SK-N-SH treated with all-trans-retinoic acid at 6 μM for 48 hours (cell line): ENCODE results near the gene ACOD1.
"Not testable (repeated sequence)": the region's sequence is repeated elsewhere in the genome, so short reads cannot be mapped to it uniquely, and the experiment has no call there.

ENCODE experiments used
- ATAC-seq: fragments of 200-7000 bp; cut with Tn5 transposase; 3 replicates; pipeline ENCODE4 v1.9.1; 2020; ENCODE audit warnings: mild to moderate bottlenecking, moderate library complexity
- ARNTL ChIP-seq: fragments of 450-650 bp; formaldehyde crosslinking; IDR thresholded peaks from 2 replicates; pipeline ENCODE4 v1.5.0; 2020; ENCODE audit warnings: low read depth, mild to moderate bottlenecking, moderate library complexity, borderline replicate concordance
- BACH2 ChIP-seq: fragments of 250-450 bp; sonication (Bioruptor Pico); IDR thresholded peaks from 2 replicates; pipeline ENCODE4 v1.9.0; 2021; ENCODE audit warnings: mild to moderate bottlenecking, borderline replicate concordance
- CREB5 ChIP-seq: fragments of 250-450 bp; sonication (Bioruptor Pico); IDR thresholded peaks from 2 replicates; pipeline ENCODE4 v1.5.1; 2020; ENCODE audit warnings: low read depth, mild to moderate bottlenecking, moderate library complexity
- CSDC2 ChIP-seq: fragments of 250-450 bp; sonication (Bioruptor Pico); IDR thresholded peaks from 2 replicates; pipeline ENCODE4 v1.5.0; 2020; ENCODE audit warnings: mild to moderate bottlenecking, moderate library complexity
- ESRRG ChIP-seq: fragments of 250-450 bp; sonication (Bioruptor Pico); IDR thresholded peaks from 2 replicates; pipeline ENCODE4 v1.6.1; 2021; ENCODE audit warnings: mild to moderate bottlenecking
- GLIS3 ChIP-seq: fragments of 250-450 bp; sonication (Bioruptor Pico); IDR thresholded peaks from 2 replicates; pipeline ENCODE4 v1.5.0; 2020; ENCODE audit warnings: mild to moderate bottlenecking, moderate library complexity
- ISL1 ChIP-seq: fragments of 250-450 bp; sonication (Bioruptor Pico); IDR thresholded peaks from 2 replicates; pipeline ENCODE4 v2.1.2; 2022; ENCODE audit warnings: mild to moderate bottlenecking, moderate library complexity
- OSR1 ChIP-seq: fragments of 250-450 bp; sonication (Bioruptor Pico); IDR thresholded peaks from 2 replicates; pipeline ENCODE4 v1.8.0; 2022; ENCODE audit warnings: moderate library complexity, mild to moderate bottlenecking, inconsistent platforms
- PATZ1 ChIP-seq: fragments of 250-450 bp; sonication (Bioruptor Pico); IDR thresholded peaks from 2 replicates; pipeline ENCODE4 v1.8.0; 2020; ENCODE audit warnings: mild to moderate bottlenecking, moderate library complexity, borderline replicate concordance
- POU6F1 ChIP-seq: fragments of 250-450 bp; sonication (Bioruptor Pico); IDR thresholded peaks from 2 replicates; pipeline ENCODE4 v1.8.0; 2021; ENCODE audit warnings: low read depth, mild to moderate bottlenecking, moderate library complexity, borderline replicate concordance
- PPARA ChIP-seq: fragments of 250-450 bp; sonication (Bioruptor Pico); IDR thresholded peaks from 2 replicates; pipeline ENCODE4 v1.5.0; 2020; ENCODE audit warnings: mild to moderate bottlenecking, borderline replicate concordance
- TCF4 ChIP-seq: fragments of 250-450 bp; sonication (Bioruptor Pico); IDR thresholded peaks from 2 replicates; pipeline ENCODE4 v1.8.0; 2021; ENCODE audit warnings: mild to moderate bottlenecking, moderate library complexity, borderline replicate concordance
- TOX ChIP-seq: fragments of 250-450 bp; sonication (Bioruptor Pico); IDR thresholded peaks from 2 replicates; pipeline ENCODE4 v1.8.0; 2021; ENCODE audit warnings: mild to moderate bottlenecking, moderate library complexity, borderline replicate concordance
- TSHZ2 ChIP-seq: fragments of 250-450 bp; sonication (Bioruptor Pico); IDR thresholded peaks from 2 replicates; pipeline ENCODE4 v1.5.0; 2020; ENCODE audit warnings: mild to moderate bottlenecking, moderate library complexity
- ZC3H10 ChIP-seq: fragments of 250-450 bp; sonication (Bioruptor Pico); IDR thresholded peaks from 2 replicates; pipeline ENCODE4 v1.5.1; 2021; ENCODE audit warnings: mild to moderate bottlenecking, moderate library complexity
- ZFP30 ChIP-seq: fragments of 450-650 bp; formaldehyde crosslinking; IDR thresholded peaks from 2 replicates; pipeline ENCODE4 v1.5.0; 2022; ENCODE audit warnings: mild to moderate bottlenecking, moderate library complexity
- ZNF565 ChIP-seq: fragments of 450-650 bp; formaldehyde crosslinking; conservative IDR thresholded peaks from 2 replicates; pipeline ENCODE4 v1.5.0; 2020; ENCODE audit warnings: low read depth, mild to moderate bottlenecking, moderate library complexity
- ZNF70 ChIP-seq: fragments of 450-650 bp; formaldehyde crosslinking; IDR thresholded peaks from 2 replicates; pipeline ENCODE4 v1.5.0; 2020; ENCODE audit warnings: mild to moderate bottlenecking, moderate library complexity

ACOD1 gene

GRCh38 chr13:76913898-76914297, 34.4 kb upstream of the ACOD1 start:
- no peak for ATAC-seq
- no peak for TF ChIP-seq ZC3H10 (CRISPR knock-in tag)
- TF ChIP-seq, all 23 proteins: peak for 0

GRCh38 chr13:76917095-76917494, 31.2 kb upstream of the ACOD1 start:
- no peak for ATAC-seq
- TF ChIP-seq CREB5 (CRISPR knock-in tag) = no peak
- TF ChIP-seq PPARA (CRISPR knock-in tag) = no peak
- TF ChIP-seq ZNF565 = no peak
- no peak for TF ChIP-seq PATZ1
- TF ChIP-seq BACH2 = no peak
- no peak for TF ChIP-seq ARNTL (CRISPR knock-in tag)
- no peak for TF ChIP-seq GLIS3 (CRISPR knock-in tag)

- not testable (repeated sequence) for ATAC-seq
Measured at GRCh38 chr13:76917755-76918481, 30.4 kb upstream of the ACOD1 start.

- TF ChIP-seq TCF4 (no peak), OSR1 (no peak), CSDC2 (CRISPR knock-in tag) (no peak), CREB5 (CRISPR knock-in tag) (no peak), TSHZ2 (CRISPR knock-in tag) (no peak), TOX (CRISPR knock-in tag) (no peak), ZNF565 (no peak), ZC3H10 (CRISPR knock-in tag) (no peak)
- no peak for ATAC-seq
Measured at GRCh38 chr13:76921516-76921915, 26.8 kb upstream of the ACOD1 start.

- TF ChIP-seq ESRRG (CRISPR knock-in tag) = no peak
- TF ChIP-seq ZNF70 (CRISPR knock-in tag) = no peak
- TF ChIP-seq ZFP30 (CRISPR knock-in tag) = no peak
- TF ChIP-seq TSHZ2 (CRISPR knock-in tag) = no peak
- no peak for TF ChIP-seq ISL1 (CRISPR knock-in tag)
- no peak for TF ChIP-seq TOX (CRISPR knock-in tag)
- no peak for TF ChIP-seq PPARA (CRISPR knock-in tag)
- no peak for TF ChIP-seq ZNF565
- no peak for TF ChIP-seq CSDC2 (CRISPR knock-in tag)
- TF ChIP-seq POU6F1 (CRISPR knock-in tag) = no peak
- no peak for TF ChIP-seq TCF4
- ATAC-seq = no peak
Measured at GRCh38 chr13:76925115-76925514, 23.2 kb upstream of the ACOD1 start.
